ENCODE data around the gene SLC15A1.

GRCh38 chr13:98664924-98665637 is 87.4 kb downstream of the SLC15A1 start:
- TF ChIP-seq CTCF (IDR thresholded peaks at IDR 0.05; ENCODE audit: poor library complexity) (no peak), EZH2 (IDR thresholded peaks at IDR 0.05; ENCODE audit: borderline replicate concordance) (no peak), EZH2phosphoT487 (IDR thresholded peaks at IDR 0.05; ENCODE audit: low read depth, severe bottlenecking, unreplicated experiment) (no peak)

All from hepatocyte (in vitro differentiated cells).